GM12878 (cell line): ENCODE data around the gene DNAJB8. TPM values are rescaled to one million over a fixed set of nuclear protein-coding genes. Genes with fewer than 3 reads are reported as not detected.

Source experiments
- ATAC-seq: fragments of 200-7000 bp; cut with Tn5 transposase; 3 replicates; pipeline ENCODE4 v1.9.1; 2020; ENCODE audit warnings: mild to moderate bottlenecking, moderate library complexity
- BruUV-seq: library from RNA; stranded (reverse); fragments of 400-500 nt; replicated peaks from 2 replicates; lab custom pipeline; 2021; lab: Mats Ljungman, UMichigan
- CTCF ChIA-PET: fragments of 300-600 bp; sonication (Branson Sonifier 250); formaldehyde crosslinking; extraction: SDS; loops from one replicate; lab custom pipeline; 2021; ENCODE audit warnings: inconsistent platforms; lab: Yijun Ruan, JAX
- POLR2A ChIA-PET: fragments of 350-600 bp; formaldehyde crosslinking; extraction: SDS; loops from one replicate; lab custom pipeline; 2021; ENCODE audit warnings: inconsistent platforms; lab: Charles Lee
- RAD21 ChIA-PET: fragments of 300-600 bp; sonication (Branson Sonifier 250); formaldehyde crosslinking; loops from one replicate; lab custom pipeline; 2023; ENCODE audit warnings: antibody characterized with exemption; ENCODE audit not compliant: unreplicated experiment; lab: Charles Lee
- SMC1A ChIA-PET: fragments of 300-600 bp; sonication (Branson Sonifier 250); formaldehyde crosslinking; loops from one replicate; lab custom pipeline; 2023; ENCODE audit not compliant: unreplicated experiment, uncharacterized antibody; lab: Charles Lee
- DNase-seq: peaks from one replicate; pipeline ENCODE4 v3.0.0-alpha.2; 2011; ENCODE audit warnings: low read depth, low spot score
- FAIRE-seq: peaks from 3 replicates; lab custom pipeline; 2011; peaks lifted over from hg19 to GRCh38; lab: Jason Lieb, UNC
- H2AFZ ChIP-seq: 2 replicates; pipeline ENCODE4 v1.6.0; 2011; ENCODE audit warnings: low read depth, low read length, control low read depth; ENCODE audit not compliant: control insufficient read depth
- H3K27ac ChIP-seq: 2 replicates; pipeline ENCODE4 v1.5.1; 2011; ENCODE audit warnings: control low read depth; ENCODE audit not compliant: control insufficient read depth, insufficient read depth
- H3K27me3 ChIP-seq, 2 experiments: replicated peaks in 1 of 2; 2 replicates each; pipeline versions ENCODE4 v1.6.0 to v1.6.1; 2011; ENCODE audit warnings: low read length in 1 of 2; ENCODE audit not compliant: control insufficient read depth in 2 of 2, insufficient read depth in 2 of 2
- H3K36me3 ChIP-seq, 2 experiments: 2 replicates each; pipeline ENCODE4 v1.5.1; 2011; ENCODE audit warnings: low read length in 1 of 2; ENCODE audit not compliant: control insufficient read depth in 2 of 2, insufficient read depth in 2 of 2
- H3K4me1 ChIP-seq: 2 replicates; pipeline ENCODE4 v1.6.1; 2011; ENCODE audit warnings: mild to moderate bottlenecking, low read length, moderate library complexity, mixed read lengths; ENCODE audit not compliant: control insufficient read depth, insufficient read depth
- H3K4me2 ChIP-seq: 2 replicates; pipeline ENCODE4 v1.6.0; 2011; ENCODE audit warnings: control low read depth; ENCODE audit not compliant: control insufficient read depth, insufficient read depth
- H3K4me3 ChIP-seq: fragments of 200-600 bp; sonication (generic); 2 replicates; pipeline ENCODE4 v1.5.1; 2016
- H3K79me2 ChIP-seq: 2 replicates; pipeline ENCODE4 v1.6.0; 2011; ENCODE audit warnings: low read length; ENCODE audit not compliant: control insufficient read depth, insufficient read depth
- H3K9ac ChIP-seq: 2 replicates; pipeline ENCODE4 v1.8.0; 2011; ENCODE audit warnings: low read length, control low read depth, mixed read lengths; ENCODE audit not compliant: control insufficient read depth, insufficient read depth
- H3K9me3 ChIP-seq: replicated peaks from 3 replicates; pipeline ENCODE4 v1.5.1; 2011; ENCODE audit warnings: mild to moderate bottlenecking, low read length; ENCODE audit not compliant: control insufficient read depth, insufficient read depth
- H4K20me1 ChIP-seq: 2 replicates; pipeline ENCODE4 v1.6.0; 2011; ENCODE audit not compliant: control insufficient read depth, insufficient read depth
- BCLAF1 ChIP-seq: fragments of 450-650 bp; IDR thresholded peaks from 2 replicates; pipeline ENCODE4 v1.6.1; 2017; ENCODE audit warnings: antibody characterized with exemption, mild to moderate bottlenecking, moderate library complexity
- CBX5 ChIP-seq: sonication (generic); IDR thresholded peaks from 2 replicates; pipeline ENCODE4 v1.6.1; 2016; ENCODE audit warnings: low read depth, moderate library complexity, mild to moderate bottlenecking, inconsistent platforms
- CREM ChIP-seq: IDR thresholded peaks from 2 replicates; pipeline ENCODE4 v1.6.1; 2014; ENCODE audit warnings: antibody characterized with exemption, low read depth
- NR2C2 ChIP-seq: IDR thresholded peaks from 2 replicates; pipeline ENCODE4 v1.6.1; 2011; ENCODE audit warnings: borderline replicate concordance, low read depth; ENCODE audit not compliant: control insufficient read depth, insufficient read length
- PML ChIP-seq: IDR thresholded peaks from 2 replicates; pipeline ENCODE4 v1.6.1; 2012; ENCODE audit warnings: low read length, inconsistent platforms
- POU2F2 ChIP-seq: IDR thresholded peaks from 3 replicates; pipeline ENCODE4 v1.6.1; 2011; ENCODE audit warnings: low read depth, mild to moderate bottlenecking, low read length, borderline replicate concordance
- SIN3A ChIP-seq: IDR thresholded peaks from 2 replicates; pipeline ENCODE4 v1.6.1; 2012; ENCODE audit warnings: low read depth, low read length, improper control_type of control experiment
- SPI1 ChIP-seq: IDR thresholded peaks from 2 replicates; pipeline ENCODE4 v1.6.1; 2011; ENCODE audit warnings: low read depth, mild to moderate bottlenecking, low read length, moderate library complexity, borderline replicate concordance; ENCODE audit not compliant: insufficient read depth
- SRF ChIP-seq, 2 experiments: IDR thresholded peaks; 2 replicates each; pipeline ENCODE4 v1.6.1; 2011; ENCODE audit warnings: low read depth in 2 of 2, low read length in 2 of 2, mild to moderate bottlenecking in 1 of 2, moderate library complexity in 1 of 2
- STAT1 ChIP-seq: fragments of 450-650 bp; conservative IDR thresholded peaks from 2 replicates; pipeline ENCODE4 v1.6.1; 2014; ENCODE audit warnings: antibody characterized with exemption, mild to moderate bottlenecking
- TARDBP ChIP-seq: IDR thresholded peaks from 2 replicates; pipeline ENCODE4 v1.6.1; 2016; ENCODE audit warnings: borderline replicate concordance
- ZBTB33 ChIP-seq: fragments of 450-650 bp; IDR thresholded peaks from 2 replicates; pipeline ENCODE4 v1.6.1; 2017; ENCODE audit warnings: mild to moderate bottlenecking
- ZNF217 ChIP-seq: fragments of 450-650 bp; IDR thresholded peaks from 2 replicates; pipeline ENCODE4 v1.6.1; 2017; ENCODE audit warnings: antibody characterized with exemption, mild to moderate bottlenecking
- WGBS: methylation state at CpG from one replicate; pipeline ENCODE4 v1.1.6; 2016; ENCODE audit warnings: low lambda C conversion rate; ENCODE audit not compliant: insufficient replicate concordance, insufficient coverage; ENCODE audit errors: missing lambda C conversion rate; 5-methylcytosine and 5-hydroxymethylcytosine counted together
- in situ Hi-C: fragments of 300-500 bp; cut with MboI; formaldehyde crosslinking; loops from 9 replicates; pipeline ENCODE4 v1.14.3; 2018; ENCODE audit warnings: mixed read lengths
- intact Hi-C: fragments of 100-400 bp; cut with micrococcal nuclease; formaldehyde crosslinking; loops from one replicate; pipeline ENCODE4 v1.14.2; 2022; ENCODE audit not compliant: unreplicated experiment
- polyA plus RNA-seq, 11 experiments: library from polyadenylated mRNA; depleted of rRNA in 4 of 11; unstranded in 6 of 11; stranded (reverse) in 5 of 11; fragments of >200 nt; fragmentation: Nextera tagmentation in 4 of 11; fragmentation: Illumina TruSeq in 1 of 11; extraction: Ambion mirVana in 4 of 11; extraction: Trizol in 1 of 11; gene quantifications; 1 replicate in 1 of 11; 2 replicates in 10 of 11; pipeline versions ENCODE4 v1.2.1 to v1.2.3, GENCODE V29; 2011 to 2016; ENCODE audit warnings: inconsistent platforms in 2 of 11, missing spikeins in 2 of 11, low read depth in 1 of 11
- total RNA-seq, 4 experiments: library from RNA; depleted of rRNA in 3 of 4; stranded (reverse); fragments of >200 nt in 3 of 4; fragmentation: Illumina TruSeq in 1 of 4; extraction: Trizol in 1 of 4; gene quantifications; 2 replicates each; pipeline versions ENCODE4 v1.2.1 to v1.2.3, GENCODE V29; 2013 to 2021
- TF ChIP-seq, protein P1 (sequence below), 3 experiments: IDR thresholded peaks in 2 of 3; conservative IDR thresholded peaks in 1 of 3; 2 replicates each; pipeline ENCODE4 v1.5.1; 2011; ENCODE audit warnings: low read depth in 3 of 3, low read length in 3 of 3, mild to moderate bottlenecking in 3 of 3, control low read depth in 2 of 3, moderate library complexity in 2 of 3, inconsistent platforms in 1 of 3, mixed read lengths in 1 of 3; ENCODE audit not compliant: control insufficient read depth in 2 of 3, insufficient read depth in 1 of 3; ENCODE audit errors: extremely low read depth in 1 of 3
- TF ChIP-seq, protein P2 (sequence below): fragments of 150-350 bp; IDR thresholded peaks from 2 replicates; pipeline ENCODE4 v1.6.1; 2014; ENCODE audit warnings: mild to moderate bottlenecking, low read depth, low read length

DNAJB8 gene
- total and polyA plus RNA-seq, 10 of the 15 experiments (the other 5 are each of a cell fraction or from before 2014, with no cell fraction given), result not detected

DNA sequence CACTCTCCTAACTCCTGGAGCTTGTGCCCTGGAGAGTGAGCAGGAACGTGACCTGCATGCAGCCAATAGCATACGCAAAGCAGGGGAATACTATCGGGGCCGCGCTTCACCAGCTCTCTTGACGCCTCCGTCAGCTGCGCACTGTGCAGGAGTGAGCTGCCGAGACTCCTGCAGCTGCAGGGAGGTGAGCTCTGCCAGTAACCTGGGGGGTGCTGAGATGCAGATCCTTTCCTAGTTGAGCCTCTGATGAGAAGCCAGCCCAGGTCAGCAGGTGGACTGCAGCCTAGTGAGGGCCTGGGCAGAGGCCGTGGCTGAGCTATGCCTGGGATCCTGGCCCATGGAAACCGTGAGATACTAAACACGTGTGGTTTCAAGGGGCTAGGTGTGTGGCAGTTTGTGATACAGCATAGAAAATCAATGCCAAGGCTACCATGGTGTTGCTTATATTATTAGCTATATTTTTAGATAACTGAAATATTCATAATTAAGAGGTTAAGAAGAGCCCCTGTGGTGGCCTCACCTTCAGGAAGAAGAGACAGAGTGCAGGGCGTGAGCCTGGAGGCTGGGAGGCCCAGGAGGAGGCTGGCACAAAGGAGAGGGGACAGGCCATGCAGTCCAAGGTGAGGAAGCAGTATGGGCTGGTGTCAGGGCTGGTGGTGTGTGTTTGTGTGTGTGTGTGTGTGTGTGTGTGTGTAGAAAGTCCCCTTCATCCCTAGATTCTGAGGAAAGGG, 5.9 kb upstream of the DNAJB8 start (continued):
- TF ChIP-seq BCLAF1, result no peak
- no peak for TF ChIP-seq POU2F2
- TF ChIP-seq, protein P1, sequence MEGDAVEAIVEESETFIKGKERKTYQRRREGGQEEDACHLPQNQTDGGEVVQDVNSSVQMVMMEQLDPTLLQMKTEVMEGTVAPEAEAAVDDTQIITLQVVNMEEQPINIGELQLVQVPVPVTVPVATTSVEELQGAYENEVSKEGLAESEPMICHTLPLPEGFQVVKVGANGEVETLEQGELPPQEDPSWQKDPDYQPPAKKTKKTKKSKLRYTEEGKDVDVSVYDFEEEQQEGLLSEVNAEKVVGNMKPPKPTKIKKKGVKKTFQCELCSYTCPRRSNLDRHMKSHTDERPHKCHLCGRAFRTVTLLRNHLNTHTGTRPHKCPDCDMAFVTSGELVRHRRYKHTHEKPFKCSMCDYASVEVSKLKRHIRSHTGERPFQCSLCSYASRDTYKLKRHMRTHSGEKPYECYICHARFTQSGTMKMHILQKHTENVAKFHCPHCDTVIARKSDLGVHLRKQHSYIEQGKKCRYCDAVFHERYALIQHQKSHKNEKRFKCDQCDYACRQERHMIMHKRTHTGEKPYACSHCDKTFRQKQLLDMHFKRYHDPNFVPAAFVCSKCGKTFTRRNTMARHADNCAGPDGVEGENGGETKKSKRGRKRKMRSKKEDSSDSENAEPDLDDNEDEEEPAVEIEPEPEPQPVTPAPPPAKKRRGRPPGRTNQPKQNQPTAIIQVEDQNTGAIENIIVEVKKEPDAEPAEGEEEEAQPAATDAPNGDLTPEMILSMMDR (IDR thresholded peaks at IDR 0.05 in 2 of 3, conservative IDR thresholded peaks at IDR 0.05 in 1 of 3; ENCODE audit: control insufficient read depth in 2 of 3, extremely low read depth in 1 of 3, insufficient read depth in 1 of 3, low read depth in 3 of 3, low read length in 3 of 3), result no peak
- no peak for TF ChIP-seq SPI1

DNA sequence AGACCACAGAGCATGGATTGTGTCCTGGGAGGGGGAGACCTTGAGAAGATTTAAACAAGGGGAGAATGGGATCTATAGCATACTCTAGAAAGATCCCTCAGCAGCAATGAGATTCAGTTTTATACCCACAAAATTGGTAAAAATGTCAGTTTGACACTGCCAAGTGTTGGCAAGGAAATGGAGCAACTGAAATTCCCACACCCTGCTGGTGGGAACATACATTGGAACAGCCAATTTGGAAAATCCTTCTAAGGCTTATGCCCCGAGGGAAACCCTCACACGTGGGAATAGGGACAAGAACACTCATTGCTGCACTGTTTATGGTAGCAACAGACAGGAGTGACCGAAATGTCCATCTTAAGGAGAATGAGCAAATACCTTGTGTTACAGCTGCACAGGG, 5.0 kb upstream of the DNAJB8 start:
- Histone ChIP-seq H3K27ac (no peak overlapping the region), H3K9ac (no peak overlapping the region), H3K9me3 (no peaks in the 10 kb centered on the region), H2AFZ (no peak overlapping the region), H3K79me2 (no peaks in the 10 kb centered on the region), H3K4me3 (no peak overlapping the region), H4K20me1 (no peaks in the 10 kb centered on the region), H3K36me3 (no peaks in the 10 kb centered on the region), H3K4me2 (no peak overlapping the region), H3K27me3 (peaks cover 0 to 3% of the 10 kb centered on the region in 2 experiments; a peak in 3 of 4 replicates), H3K4me1 (no peaks in the 10 kb centered on the region; the same call in 1 of the 2 replicates)
- no peak for DNase-seq
- RAD21 ChIA-PET, result no interaction called here
- POLR2A ChIA-PET, result no interaction called here
- WGBS, result 29% methylated on average over 3 of the region's 3 CpGs
- intact Hi-C loops, result no loop called here
- no peak for ATAC-seq
- no peak for FAIRE-seq
- no TSS peak for BruUV-seq
- in situ Hi-C loops, result no loop called here
- CTCF ChIA-PET, result no interaction called here
- SMC1A ChIA-PET, result no interaction called here
- TF ChIP-seq SIN3A, result no peak
- no peak for TF ChIP-seq NR2C2
- TF ChIP-seq SRF (IDR thresholded peaks at IDR 0.05; ENCODE audit: low read depth in 2 of 2, low read length in 2 of 2), result no peak
- no peak for TF ChIP-seq CBX5
- no peak for TF ChIP-seq CREM
- TF ChIP-seq ZNF217, result no peak
- TF ChIP-seq TARDBP, result no peak
- no peak for TF ChIP-seq PML
- TF ChIP-seq ZBTB33, result no peak
- TF ChIP-seq, protein P2, sequence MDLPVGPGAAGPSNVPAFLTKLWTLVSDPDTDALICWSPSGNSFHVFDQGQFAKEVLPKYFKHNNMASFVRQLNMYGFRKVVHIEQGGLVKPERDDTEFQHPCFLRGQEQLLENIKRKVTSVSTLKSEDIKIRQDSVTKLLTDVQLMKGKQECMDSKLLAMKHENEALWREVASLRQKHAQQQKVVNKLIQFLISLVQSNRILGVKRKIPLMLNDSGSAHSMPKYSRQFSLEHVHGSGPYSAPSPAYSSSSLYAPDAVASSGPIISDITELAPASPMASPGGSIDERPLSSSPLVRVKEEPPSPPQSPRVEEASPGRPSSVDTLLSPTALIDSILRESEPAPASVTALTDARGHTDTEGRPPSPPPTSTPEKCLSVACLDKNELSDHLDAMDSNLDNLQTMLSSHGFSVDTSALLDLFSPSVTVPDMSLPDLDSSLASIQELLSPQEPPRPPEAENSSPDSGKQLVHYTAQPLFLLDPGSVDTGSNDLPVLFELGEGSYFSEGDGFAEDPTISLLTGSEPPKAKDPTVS, result no peak
- no peak for TF ChIP-seq STAT1
